ENCODE measurements around the gene KCND3.
"Not testable (repeated sequence)": the region's sequence is repeated elsewhere in the genome, so short reads cannot be mapped to it uniquely, and the experiment has no call there.

Gene KCND3

DNA sequence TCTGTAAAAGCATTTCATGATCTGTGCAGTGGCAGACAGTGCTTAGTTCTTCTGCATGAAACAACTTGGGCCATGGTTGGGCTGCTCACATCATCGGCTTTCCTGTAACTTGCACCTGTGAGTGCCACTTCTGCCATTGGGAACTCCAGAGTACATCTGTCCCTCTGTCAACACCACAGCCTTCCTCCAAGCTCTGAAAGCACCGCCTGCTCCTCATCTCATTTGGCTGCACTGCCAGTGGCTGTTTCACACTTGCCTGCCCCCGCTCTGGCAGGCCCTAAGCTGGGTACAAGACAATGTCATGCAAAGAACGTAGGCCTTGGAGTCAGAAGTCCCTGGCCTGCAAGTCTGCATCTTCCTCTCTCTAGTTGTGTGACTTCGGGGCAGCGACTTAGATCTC is 187.4 kb downstream of the KCND3 start:
- no peak for DNase-seq

GRCh38 chr1:111801071-111801850 is 188.2 kb downstream of the KCND3 start:
- no peak for DNase-seq

DNA sequence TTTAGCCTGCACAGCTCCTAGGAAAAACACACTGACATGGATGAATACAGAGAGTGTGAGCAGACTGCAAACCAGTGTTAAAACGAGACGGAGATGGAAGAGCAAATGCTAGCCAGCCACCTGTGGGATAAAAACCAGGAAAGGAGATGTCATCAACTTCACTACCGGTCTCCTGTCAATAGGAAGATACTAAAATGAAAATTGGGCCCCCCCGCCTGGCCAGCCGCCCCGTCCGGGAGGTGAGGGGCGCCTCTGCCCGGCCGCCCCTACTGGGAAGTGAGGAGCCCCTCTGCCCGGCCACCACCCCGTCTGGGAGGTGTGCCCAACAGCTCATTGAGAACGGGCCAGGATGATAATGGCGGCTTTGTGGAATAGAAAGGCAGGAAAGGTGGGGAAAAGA is 189.7 kb downstream of the KCND3 start:
- not testable (repeated sequence) for DNase-seq

DNA sequence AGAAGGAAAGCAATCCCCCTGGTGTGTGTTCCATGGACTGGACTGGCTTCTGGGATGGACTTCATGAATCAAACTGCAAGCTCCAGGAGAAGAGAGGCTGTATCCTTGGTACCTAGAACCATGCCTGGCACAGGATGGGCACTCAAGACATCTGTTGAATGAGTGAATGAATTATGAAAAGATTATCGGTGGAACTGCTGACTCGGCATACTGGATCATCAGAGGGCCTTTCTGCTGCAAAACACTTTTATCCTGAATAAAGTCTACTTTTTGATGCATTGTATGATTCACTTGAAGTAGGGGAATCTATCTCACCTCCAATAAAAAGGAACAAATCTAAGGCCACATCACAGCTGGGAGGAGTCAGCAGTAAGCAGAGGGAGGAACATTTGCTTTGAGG is 190.9 kb downstream of the KCND3 start:
- no peak for DNase-seq

GRCh38 chr1:111795401-111795800 is 194.1 kb downstream of the KCND3 start:
- no peak for DNase-seq

GRCh38 chr1:111793923-111794322 is 195.5 kb downstream of the KCND3 start:
- DNase-seq = no peak

GRCh38 chr1:111792249-111792648 is 197.2 kb downstream of the KCND3 start:
- DNase-seq = no peak

- no peak for DNase-seq
Measured at GRCh38 chr1:111791776-111792175, 197.7 kb downstream of the KCND3 start.

DNA sequence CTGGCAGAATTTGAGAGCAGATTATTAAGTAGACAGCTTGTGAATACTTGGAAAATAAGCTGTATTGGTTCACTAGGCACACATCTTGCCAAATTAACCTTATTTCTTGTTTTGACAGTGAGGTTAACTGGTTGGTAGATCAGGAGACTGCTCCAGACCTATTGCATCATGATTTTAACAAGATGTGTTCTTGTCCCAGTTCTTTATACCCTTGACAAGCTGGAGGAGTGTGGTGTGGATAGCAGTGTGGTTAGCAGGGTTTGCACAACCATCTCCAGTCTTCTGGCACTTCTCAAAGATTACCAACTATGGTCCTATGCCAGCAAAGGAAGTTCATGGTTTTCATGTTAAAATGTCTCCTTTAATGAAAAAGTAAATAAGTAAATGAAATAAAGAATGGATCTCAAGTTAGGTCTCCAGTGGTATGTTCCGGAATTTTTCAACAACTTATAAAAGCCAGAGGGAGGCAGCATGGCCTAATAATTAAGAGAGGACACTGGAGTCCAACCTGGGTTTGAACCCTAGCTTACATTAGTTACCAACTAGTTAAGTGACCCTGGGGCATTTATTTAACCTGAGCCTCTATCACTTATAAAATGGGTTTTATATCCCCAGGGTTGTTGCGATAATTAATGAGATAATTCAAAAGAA is 199.7 kb downstream of the KCND3 start:
- no peak for DNase-seq

DNA sequence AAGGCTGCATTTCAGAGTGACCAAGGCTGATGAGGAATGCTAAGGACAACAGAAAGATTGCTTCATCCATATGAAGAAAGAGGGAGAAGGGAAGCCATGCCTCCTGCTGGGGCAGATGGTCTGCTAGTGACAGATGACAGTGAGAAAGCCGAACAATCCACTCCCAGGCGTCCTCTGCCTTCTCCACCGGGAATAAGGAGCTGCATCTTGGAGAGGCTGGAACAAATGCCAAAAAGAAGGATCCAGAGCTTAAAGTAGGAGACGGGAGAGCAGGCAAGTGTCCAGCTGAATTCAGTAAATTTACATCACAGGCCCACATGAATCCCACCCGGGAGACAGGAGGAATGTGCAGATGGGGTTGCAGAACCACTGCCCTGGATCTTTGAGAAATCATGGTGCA is 200.3 kb downstream of the KCND3 start:
- no peak for DNase-seq

GRCh38 chr1:111786669-111787207 is 202.7 kb downstream of the KCND3 start:
- DNase-seq = no peak

DNA sequence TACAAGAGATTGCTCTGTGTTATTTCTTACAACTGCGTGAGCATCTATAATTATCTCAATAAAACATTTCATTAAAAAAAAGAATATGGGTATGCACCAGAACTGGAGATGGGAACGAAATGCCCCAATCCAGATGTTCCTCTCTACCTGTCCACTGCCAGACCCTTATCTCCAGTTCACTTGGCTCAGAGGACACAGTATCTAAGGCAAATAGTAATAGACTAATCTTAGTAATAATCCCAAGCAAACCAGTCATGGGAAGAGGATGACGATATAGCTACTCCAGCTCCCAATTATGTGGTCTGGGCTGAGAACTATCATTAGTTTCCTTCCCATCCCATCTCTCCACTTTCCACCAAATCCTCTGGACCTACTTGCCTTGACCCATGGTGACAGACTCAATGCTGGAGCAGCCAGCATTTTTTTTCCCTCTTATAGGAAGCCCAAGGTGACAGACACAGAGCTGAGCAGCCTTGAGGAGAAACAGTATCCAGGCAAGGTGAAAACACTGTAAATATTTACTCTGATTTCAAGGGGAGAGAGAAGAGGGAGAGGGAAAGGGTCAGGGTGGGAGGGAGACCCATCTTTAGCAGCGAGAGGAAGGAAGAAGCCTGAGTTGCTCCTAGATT is 205.1 kb downstream of the KCND3 start:
- DNase-seq = no peak

GRCh38 chr1:111779546-111779945 is 209.9 kb downstream of the KCND3 start:
- no peak for DNase-seq

DNA sequence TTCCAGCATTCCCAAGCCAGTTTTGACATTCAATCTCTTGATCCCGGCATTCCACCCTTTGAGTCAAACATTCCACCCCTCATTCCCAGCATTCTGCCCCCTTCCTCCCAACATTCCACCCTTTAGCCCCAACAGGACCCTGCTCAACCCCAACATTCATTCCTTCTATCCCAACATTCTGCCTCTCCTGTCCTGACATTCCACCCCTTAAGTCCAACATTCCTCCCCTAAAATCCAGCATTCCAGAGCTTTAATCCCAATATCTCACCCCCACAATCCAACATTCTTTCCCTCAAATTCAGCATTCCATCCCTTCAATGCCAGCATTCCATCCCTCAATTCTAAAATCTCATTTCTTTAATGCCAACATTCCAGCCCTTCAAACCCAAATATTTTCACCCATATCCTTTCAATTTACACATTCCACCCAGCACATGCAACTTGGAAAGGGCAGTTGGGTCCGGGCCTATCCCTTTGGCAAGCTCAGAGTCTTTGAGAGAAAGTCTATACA is 210.9 kb downstream of the KCND3 start:
- no peak for DNase-seq

GRCh38 chr1:111778066-111778465 is 211.4 kb downstream of the KCND3 start:
- DNase-seq = no peak

DNA sequence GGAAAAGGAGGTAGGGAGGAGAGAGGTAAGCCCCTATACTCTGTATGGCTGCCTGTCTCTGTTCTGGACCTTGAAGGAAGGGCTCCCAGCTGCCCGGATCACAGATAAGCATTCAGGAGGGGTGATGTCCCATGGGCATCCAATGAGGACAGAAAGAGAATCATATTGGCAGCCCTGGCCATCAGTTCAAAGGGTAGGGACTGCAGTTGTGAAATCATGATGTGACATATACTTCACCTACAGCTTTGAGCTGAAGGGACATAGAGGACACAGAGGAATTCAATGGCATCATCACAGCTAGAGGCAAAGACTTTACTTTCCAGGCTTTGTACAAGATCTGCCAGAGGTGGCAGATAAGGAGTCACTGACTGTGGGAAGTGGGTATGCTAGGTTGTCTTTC is 212.2 kb downstream of the KCND3 start:
- no peak for DNase-seq

DNA sequence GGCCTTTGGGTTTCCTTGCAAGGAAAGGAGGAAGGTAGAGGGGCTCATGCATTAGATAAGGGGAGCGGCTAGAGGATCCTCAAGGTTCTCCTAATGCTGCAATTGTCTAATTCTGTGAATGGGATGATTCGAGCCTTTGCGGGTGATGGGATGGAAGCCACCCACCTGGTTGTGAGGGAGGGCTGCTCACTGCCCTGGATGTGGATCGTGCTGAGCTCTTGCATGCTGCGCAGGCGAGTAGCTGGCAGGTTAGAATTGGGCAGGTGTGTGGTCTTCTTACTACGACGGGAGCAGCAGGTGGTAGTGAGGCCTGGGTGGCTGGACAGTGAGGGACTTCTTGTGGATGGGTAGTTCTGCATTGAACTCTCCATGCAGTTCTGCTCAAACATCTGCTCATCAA is 212.6 kb downstream of the KCND3 start:
- DNase-seq = no peak

DNA sequence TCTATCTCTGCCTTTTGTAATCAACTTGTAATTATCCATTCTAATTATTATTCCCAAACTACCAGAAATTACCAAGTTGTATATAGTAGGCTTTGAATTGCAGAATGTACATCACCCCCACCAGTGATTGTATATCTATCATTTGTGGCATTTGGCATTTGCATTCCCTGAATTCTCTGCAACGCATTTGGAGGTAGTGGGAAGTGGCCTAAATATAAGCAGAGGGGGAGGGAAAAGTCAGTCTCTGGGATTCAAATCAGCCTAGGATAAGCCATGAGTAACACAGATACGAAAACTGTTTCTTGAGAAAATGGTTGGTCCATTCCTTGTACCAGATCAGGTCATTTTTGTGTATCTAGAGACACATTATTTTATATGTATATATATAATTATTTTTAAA is 213.1 kb downstream of the KCND3 start:
- DNase-seq = no peak

DNA sequence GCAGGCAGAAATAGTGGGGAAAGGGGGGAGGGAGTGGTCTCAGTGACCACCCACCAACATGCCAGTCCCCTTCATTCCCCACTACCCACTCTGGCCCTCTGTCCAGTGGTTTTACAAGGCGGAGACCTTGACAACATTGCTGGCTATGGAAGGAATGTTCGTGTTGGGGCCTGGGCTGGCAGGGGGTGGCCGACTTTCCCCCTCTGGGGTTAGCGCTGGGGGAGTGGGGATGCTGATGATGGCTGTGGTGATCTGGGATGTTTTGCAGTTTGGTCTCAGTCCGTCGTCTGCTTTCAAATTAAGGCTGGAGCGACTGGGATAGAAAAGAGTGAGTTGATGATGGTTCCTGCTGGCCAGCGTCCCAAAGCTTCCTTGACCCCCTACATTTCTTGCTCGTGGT is 213.5 kb downstream of the KCND3 start:
- no peak for DNase-seq

DNA sequence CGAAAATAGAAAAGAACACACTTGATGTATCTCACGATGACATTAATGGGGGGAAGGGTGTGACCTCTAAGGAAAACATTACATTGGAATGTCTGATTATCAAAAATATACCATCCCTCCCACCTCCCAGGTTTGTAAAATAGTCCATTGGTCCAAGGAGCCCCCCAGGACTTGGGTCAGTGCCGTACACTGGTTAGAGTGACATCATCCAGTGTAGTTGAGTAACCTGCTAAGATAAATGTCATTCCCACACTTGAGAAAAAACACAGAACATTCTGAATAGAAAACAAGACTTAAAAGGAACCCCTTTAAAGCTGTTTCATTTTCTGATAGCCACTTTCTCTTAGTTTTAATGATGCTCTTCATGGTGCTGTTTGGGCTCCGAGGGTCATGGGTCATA is 218.6 kb downstream of the KCND3 start:
- DNase-seq = no peak

DNA sequence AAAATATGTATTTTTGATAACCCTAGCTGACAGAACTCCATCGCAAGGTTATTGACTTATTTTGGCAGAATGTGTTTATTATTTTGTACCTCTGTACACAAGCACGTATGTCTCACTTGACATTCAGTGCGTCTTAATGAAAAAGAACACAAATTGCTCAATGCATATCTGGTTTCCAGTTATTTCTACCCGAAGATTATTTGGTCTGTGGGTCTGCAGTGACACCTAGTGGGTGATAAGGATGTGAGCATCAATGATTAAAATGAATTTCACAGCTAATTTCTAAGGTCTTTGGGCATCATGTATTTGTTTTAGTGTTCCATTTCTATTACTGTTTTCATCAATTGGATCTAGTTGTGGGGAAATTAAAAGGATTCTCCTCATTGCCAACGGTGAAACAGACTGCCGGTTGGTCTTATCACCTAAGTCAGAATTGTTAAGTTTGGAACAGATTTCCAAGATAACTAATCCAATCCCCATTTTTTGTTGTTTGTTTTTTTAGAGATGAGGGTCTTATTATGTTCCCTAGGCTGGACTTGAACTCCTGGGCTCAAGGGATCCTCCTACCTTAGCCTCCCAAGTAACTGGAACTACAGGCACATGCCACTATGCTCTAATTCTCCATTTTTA is 219.8 kb downstream of the KCND3 start:
- DNase-seq = no peak

DNA sequence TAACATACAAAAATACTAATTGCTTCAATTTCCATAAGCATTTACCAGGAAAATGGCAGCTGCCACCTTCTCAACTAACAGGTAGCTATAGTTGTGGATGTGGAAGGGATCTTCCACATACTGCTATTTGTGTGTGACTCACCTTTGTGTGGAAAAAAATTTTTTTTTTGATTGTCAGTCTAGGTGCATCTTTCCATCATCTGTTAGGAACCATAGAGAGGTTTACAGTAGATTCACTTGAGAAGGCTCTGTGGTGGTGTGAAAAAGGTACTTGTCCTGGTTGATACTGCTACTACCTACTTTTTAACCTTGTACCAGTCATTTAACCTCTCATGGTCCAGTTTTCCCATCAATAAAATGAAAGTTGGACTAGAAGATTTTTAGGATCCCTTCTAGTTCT is 220.8 kb downstream of the KCND3 start:
- DNase-seq = no peak

DNA sequence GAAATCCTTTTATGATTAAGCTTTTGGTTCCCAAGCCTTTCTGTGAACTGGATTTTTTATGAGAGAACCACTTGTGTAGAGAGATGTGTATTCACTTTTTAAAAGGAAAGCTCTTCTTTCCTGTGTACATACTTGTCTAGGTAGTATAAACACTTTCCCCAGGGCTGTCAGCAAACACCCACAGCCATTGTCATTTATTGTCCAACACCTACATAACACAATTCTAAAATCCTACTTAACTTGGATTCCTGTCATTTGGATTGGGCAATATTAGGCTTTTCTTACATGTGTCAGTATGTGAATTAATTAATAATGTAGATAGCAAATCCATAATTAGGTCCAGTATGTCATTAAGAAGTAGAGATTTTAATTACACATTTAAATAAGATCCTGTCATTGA is 221.4 kb downstream of the KCND3 start:
- DNase-seq = no peak

All from DMS 273 treated with DMSO at 0.1 percent for 48 hours (cell line).